Panc1 (cell line): ENCODE results near the gene TOR2A. TPM values are rescaled to one million over a fixed set of nuclear protein-coding genes. Genes with fewer than 3 reads are reported as not detected.

Experiments used
- ATAC-seq: fragments of 200-7000 bp; cut with Tn5 transposase; 2 replicates; pipeline ENCODE4 v1.9.1; 2020; ENCODE audit warnings: mild to moderate bottlenecking, moderate library complexity
- BruUV-seq: library from RNA; stranded (reverse); fragments of 400-500 nt; replicated peaks from 2 replicates; lab custom pipeline; 2021; lab: Mats Ljungman, UMichigan
- CTCF ChIA-PET: fragments of 300-600 bp; sonication (Branson Sonifier 250); formaldehyde crosslinking; loops from one replicate; lab custom pipeline; 2022; ENCODE audit warnings: antibody characterized with exemption; lab: Charles Lee
- POLR2A ChIA-PET: fragments of 300-600 bp; sonication (Branson Sonifier 250); formaldehyde crosslinking; loops from one replicate; lab custom pipeline; 2022; ENCODE audit warnings: antibody characterized with exemption; lab: Charles Lee
- DNase-seq: peaks from one replicate; pipeline ENCODE4 v3.0.0-alpha.2; 2010; ENCODE audit warnings: low read depth, low spot score
- H3K27ac ChIP-seq: 2 replicates; pipeline ENCODE4 v1.5.1; 2011; ENCODE audit warnings: mild to moderate bottlenecking, low read length, inconsistent platforms
- H3K27me3 ChIP-seq: fragments of 200-500 bp; sonication (Bioruptor generic); 2 replicates; pipeline ENCODE4 v1.6.0; 2014; ENCODE audit warnings: low read length, inconsistent platforms; ENCODE audit not compliant: control insufficient read depth, insufficient read depth
- H3K36me3 ChIP-seq: fragments of 200-500 bp; sonication (Bioruptor generic); 2 replicates; pipeline ENCODE4 v1.5.1; 2014; ENCODE audit warnings: inconsistent platforms, mild to moderate bottlenecking, low read length, moderate library complexity; ENCODE audit not compliant: control insufficient read depth, insufficient read depth
- H3K4me1 ChIP-seq: 2 replicates; pipeline ENCODE4 v1.5.1; 2011; ENCODE audit warnings: inconsistent platforms, mild to moderate bottlenecking, low read length, moderate library complexity; ENCODE audit not compliant: control insufficient read depth, insufficient read depth
- H3K4me3 ChIP-seq, 2 experiments: 2 replicates each; pipeline ENCODE4 v1.5.1; 2011 to 2012; ENCODE audit warnings: low read depth in 2 of 2, low read length in 2 of 2, mild to moderate bottlenecking in 2 of 2, inconsistent platforms in 1 of 2, moderate library complexity in 1 of 2
- H3K9me3 ChIP-seq: fragments of 200-500 bp; sonication (Bioruptor generic); 2 replicates; pipeline ENCODE4 v1.5.1; 2014; ENCODE audit warnings: low read depth, mild to moderate bottlenecking, inconsistent platforms, low read length, moderate library complexity; ENCODE audit not compliant: control insufficient read depth, insufficient read depth
- CTCF ChIP-seq: fragments of 450-650 bp; IDR thresholded peaks from 2 replicates; pipeline ENCODE4 v1.5.1; 2017; ENCODE audit warnings: mild to moderate bottlenecking
- POLR2AphosphoS5 ChIP-seq: IDR thresholded peaks from 2 replicates; pipeline ENCODE4 v1.6.1; 2012; ENCODE audit warnings: mild to moderate bottlenecking, low read depth, low read length, moderate library complexity
- REST ChIP-seq, 2 experiments: IDR thresholded peaks; 2 replicates each; pipeline ENCODE4 v1.6.1; 2011 to 2012; ENCODE audit warnings: low read depth in 2 of 2, control low read depth in 1 of 2, low read length in 1 of 2, mild to moderate bottlenecking in 1 of 2, moderate library complexity in 1 of 2; ENCODE audit not compliant: insufficient read depth in 1 of 2
- SIN3A ChIP-seq: IDR thresholded peaks from 2 replicates; pipeline ENCODE4 v1.6.1; 2012; ENCODE audit warnings: low read depth, mild to moderate bottlenecking, low read length, moderate library complexity, borderline replicate concordance; ENCODE audit not compliant: insufficient read depth
- TCF7L2 ChIP-seq: IDR thresholded peaks from 2 replicates; pipeline ENCODE4 v1.6.1; 2011; ENCODE audit warnings: mild to moderate bottlenecking, low read depth, low read length, inconsistent platforms
- in situ Hi-C: cut with HindIII; loops from 2 replicates; pipeline ENCODE4 v1.10.0; 2016; ENCODE audit warnings: low sequenced_read_pairs, low pct_unique_long_range_greater_than_20kb
- intact Hi-C: fragments of 100-400 bp; cut with micrococcal nuclease; formaldehyde crosslinking; loops from one replicate; pipeline ENCODE4 v1.10.0; 2022; ENCODE audit not compliant: unreplicated experiment
- total RNA-seq: library from RNA; stranded (reverse); gene quantifications from one replicate; pipeline ENCODE4 v1.2.1, GENCODE V29; 2021; ENCODE audit not compliant: unreplicated experiment

TOR2A gene
- total RNA-seq, 1 experiment from 2014 or later, result 8.2 TPM

- no peaks in the 10 kb centered on the region for H3K36me3 ChIP-seq
- H3K4me3 ChIP-seq, result no peak overlapping the region
- ATAC-seq (no peak), DNase-seq (no peak)
- POLR2A ChIA-PET, result no interaction called here
- in situ Hi-C loops, result no loop called here
- intact Hi-C loops, result no loop called here
- peaks cover 2% of the 10 kb centered on the region; the same call in 1 of the 2 replicates for H3K27me3 ChIP-seq
- no TSS peak for BruUV-seq
- no peak overlapping the region for H3K27ac ChIP-seq
- CTCF ChIA-PET, result no interaction called here
- TF ChIP-seq CTCF (no peak), REST (IDR thresholded peaks at IDR 0.05; ENCODE audit: insufficient read depth in 1 of 2, low read depth in 2 of 2, low read length in 1 of 2) (no peak), POLR2AphosphoS5 (no peak), SIN3A (no peak)
- H3K9me3 ChIP-seq, result no peaks in the 10 kb centered on the region
- H3K4me1 ChIP-seq, result no peaks in the 10 kb centered on the region
These were observed 18.1 kb upstream of the TOR2A start for GRCh38 chr9:127753148-127753547.

- BruUV-seq, result no TSS peak
- Histone ChIP-seq H3K27ac (no peak overlapping the region), H3K4me1 (no peaks in the 10 kb centered on the region), H3K9me3 (no peaks in the 10 kb centered on the region), H3K4me3 (no peak overlapping the region), H3K27me3 (peaks cover 2% of the 10 kb centered on the region; the same call in 1 of the 2 replicates), H3K36me3 (no peaks in the 10 kb centered on the region)
- POLR2A ChIA-PET, result no interaction called here
- DNase-seq, result no peak
- intact Hi-C loops (no loop called here), in situ Hi-C loops (no loop called here)
- TF ChIP-seq CTCF (no peak), REST (IDR thresholded peaks at IDR 0.05; ENCODE audit: insufficient read depth in 1 of 2, low read depth in 2 of 2, low read length in 1 of 2) (peak; percentile 94 to 96), TCF7L2 (no peak)
- ATAC-seq, result no peak
- CTCF ChIA-PET, result no interaction called here
These were observed 16.4 kb upstream of the TOR2A start for GRCh38 chr9:127751269-127752054.
